Caco-2 (cell line): ENCODE data around the gene ADGRE3. TPM values are rescaled to one million over a fixed set of nuclear protein-coding genes. Genes with fewer than 3 reads are reported as not detected.

Source experiments
- BruUV-seq: library from RNA; stranded (reverse); fragments of 400-500 nt; replicated peaks from 2 replicates; lab custom pipeline; 2021; lab: Mats Ljungman, UMichigan
- CTCF ChIA-PET: fragments of 300-600 bp; sonication (Branson Sonifier 250); formaldehyde crosslinking; loops from one replicate; lab custom pipeline; 2022; ENCODE audit warnings: antibody characterized with exemption; lab: Charles Lee
- POLR2A ChIA-PET: fragments of 300-600 bp; sonication (Branson Sonifier 250); formaldehyde crosslinking; loops from one replicate; lab custom pipeline; 2022; ENCODE audit warnings: antibody characterized with exemption; lab: Charles Lee
- DNase-seq, 2 experiments: peaks; one replicate each; pipeline versions ENCODE4 v3.0.0 to v3.0.0-alpha.2; 2020 to 2022
- H3K27me3 ChIP-seq: replicated peaks from 2 replicates; pipeline ENCODE4 v1.6.0; 2011; ENCODE audit warnings: low read length; ENCODE audit not compliant: control insufficient read depth, insufficient read depth
- H3K36me3 ChIP-seq: 2 replicates; pipeline ENCODE4 v1.5.1; 2011; ENCODE audit warnings: low read length; ENCODE audit not compliant: control insufficient read depth, insufficient read depth
- H3K4me1 ChIP-seq: fragments of 250-450 bp; sonication (Bioruptor Pico); 2 replicates; pipeline ENCODE4 v1.5.1; 2020; ENCODE audit warnings: mild to moderate bottlenecking
- H3K4me3 ChIP-seq: 2 replicates; pipeline ENCODE4 v1.5.1; 2011; ENCODE audit warnings: low read depth, mild to moderate bottlenecking, control low read depth, low read length
- H3K9me3 ChIP-seq: fragments of 250-450 bp; sonication (Bioruptor Pico); 2 replicates; pipeline ENCODE4 v1.5.1; 2020; ENCODE audit warnings: mild to moderate bottlenecking, moderate library complexity
- H3K27ac Mint-ChIP-seq: one replicate; pipeline ENCODE4 v1.8.0; 2022; ENCODE audit warnings: mixed read lengths; ENCODE audit not compliant: unreplicated experiment
- H3K27me3 Mint-ChIP-seq: one replicate; pipeline ENCODE4 v1.8.0; 2022; ENCODE audit warnings: mixed read lengths; ENCODE audit not compliant: insufficient read depth, unreplicated experiment
- H3K36me3 Mint-ChIP-seq: one replicate; pipeline ENCODE4 v1.8.0; 2022; ENCODE audit warnings: mild to moderate bottlenecking, mixed read lengths; ENCODE audit not compliant: insufficient read depth, unreplicated experiment
- H3K4me1 Mint-ChIP-seq: one replicate; pipeline ENCODE4 v1.8.0; 2022; ENCODE audit warnings: low read depth, mixed read lengths; ENCODE audit not compliant: unreplicated experiment
- H3K4me3 Mint-ChIP-seq: one replicate; pipeline ENCODE4 v1.8.0; 2022; ENCODE audit warnings: mild to moderate bottlenecking, moderate library complexity, mixed read lengths; ENCODE audit not compliant: unreplicated experiment
- H3K9me3 Mint-ChIP-seq: one replicate; pipeline ENCODE4 v1.8.0; 2022; ENCODE audit warnings: mixed read lengths; ENCODE audit not compliant: unreplicated experiment
- CTCF ChIP-seq, 2 experiments: fragments of 200-600 bp in 1 of 2; IDR thresholded peaks; 1 replicate in 1 of 2; 2 replicates in 1 of 2; pipeline versions ENCODE4 v1.5.1 to v1.8.0; 2011 to 2022; ENCODE audit warnings: antibody characterized with exemption in 1 of 2, control low read depth in 1 of 2, inconsistent platforms in 1 of 2, low read depth in 1 of 2, low read length in 1 of 2, mild to moderate bottlenecking in 1 of 2, moderate library complexity in 1 of 2; ENCODE audit not compliant: insufficient read depth in 1 of 2, severe bottlenecking in 1 of 2, unreplicated experiment in 1 of 2
- intact Hi-C: fragments of 100-400 bp; cut with micrococcal nuclease; formaldehyde crosslinking; loops from one replicate; pipeline ENCODE4 v1.10.0; 2022; ENCODE audit not compliant: unreplicated experiment
- total RNA-seq: library from RNA; stranded (reverse); gene quantifications from 2 replicates; pipeline ENCODE4 v1.2.3, GENCODE V29; 2022

The ADGRE3 gene
- total RNA-seq, 1 experiment from 2014 or later = not detected

DNA sequence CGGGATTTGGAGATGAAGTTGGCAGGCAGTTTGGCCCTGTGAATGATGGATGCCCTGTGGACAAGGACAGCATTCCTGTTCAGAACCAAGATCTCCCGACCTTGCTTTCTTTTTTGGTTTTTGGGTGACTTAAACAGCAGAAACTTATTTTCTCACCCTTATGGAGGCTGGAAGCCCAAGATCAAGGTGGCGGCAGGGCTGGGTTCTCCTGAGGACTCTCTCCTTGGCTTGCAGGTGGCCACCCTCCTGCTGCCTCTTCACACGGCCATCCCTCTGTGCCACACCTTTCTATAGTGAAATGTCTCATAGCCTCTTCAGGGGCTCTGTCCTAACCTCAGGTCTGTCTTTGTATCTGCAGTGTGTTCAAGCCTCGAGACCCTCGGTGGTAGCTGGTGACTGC is 29.2 kb upstream of the ADGRE3 start:
- no peak for DNase-seq
- POLR2A ChIA-PET = no interaction called here
- CTCF ChIA-PET = no interaction called here

DNA sequence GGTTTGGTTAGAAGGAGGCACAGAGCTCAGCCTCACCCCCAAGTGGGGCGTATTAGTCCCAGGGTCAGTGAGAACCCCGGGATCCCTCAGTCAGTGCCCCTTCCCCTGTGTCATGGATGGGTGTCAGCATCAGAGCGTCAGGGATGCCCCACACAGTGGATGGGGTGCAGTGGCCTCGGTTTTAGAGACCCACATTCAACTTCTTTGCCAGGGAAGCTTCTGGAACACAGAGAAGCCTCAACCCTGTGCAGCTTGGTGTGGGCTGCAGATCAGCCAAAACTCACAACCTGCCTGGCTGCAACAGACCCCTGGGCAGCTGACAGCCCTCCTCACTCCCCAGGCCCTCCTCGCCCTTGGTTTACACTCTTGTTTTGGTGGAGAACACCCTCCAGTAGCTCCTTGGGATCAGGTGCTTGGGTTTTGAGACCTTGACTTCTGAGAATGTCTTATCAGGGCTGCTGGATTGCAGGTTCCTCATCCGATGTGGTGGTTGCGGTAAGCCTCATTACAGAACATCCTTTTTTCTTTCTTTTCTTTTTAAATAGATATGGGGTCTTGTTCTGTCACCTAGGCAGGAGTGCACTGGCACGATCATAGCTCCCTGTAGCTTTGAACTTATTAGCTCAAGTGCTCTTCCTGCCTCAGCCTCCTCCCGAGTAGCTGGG is 26.2 kb upstream of the ADGRE3 start:
- no peaks in the 10 kb centered on the region for H3K27me3 ChIP-seq
- no peaks in the 10 kb centered on the region for H3K36me3 ChIP-seq
- peaks cover 2% of the 10 kb centered on the region for H3K36me3 Mint-ChIP-seq
- no peaks in the 10 kb centered on the region for H3K9me3 Mint-ChIP-seq
- intact Hi-C loops = no loop called here
- H3K9me3 ChIP-seq = no peaks in the 10 kb centered on the region
- CTCF ChIA-PET = no interaction called here
- H3K4me1 ChIP-seq = no peaks in the 10 kb centered on the region
- H3K4me3 ChIP-seq = no peak overlapping the region
- H3K4me1 Mint-ChIP-seq = no peaks in the 10 kb centered on the region
- no peak overlapping the region for H3K4me3 Mint-ChIP-seq
- no TSS peak for BruUV-seq
- H3K27ac Mint-ChIP-seq = no peak overlapping the region
- no peaks in the 10 kb centered on the region for H3K27me3 Mint-ChIP-seq
- no peak for TF ChIP-seq CTCF (IDR thresholded peaks at IDR 0.05; ENCODE audit: insufficient read depth in 1 of 2, low read depth in 1 of 2, low read length in 1 of 2, severe bottlenecking in 1 of 2, unreplicated experiment in 1 of 2)
- DNase-seq = no peak
- POLR2A ChIA-PET = no interaction called here

More for the DNA sequence above, 29.2 kb upstream of the ADGRE3 start:
- Histone ChIP-seq H3K9me3 (no peaks in the 10 kb centered on the region), H3K36me3 (no peaks in the 10 kb centered on the region), H3K27me3 (no peaks in the 10 kb centered on the region), H3K4me1 (no peaks in the 10 kb centered on the region), H3K4me3 (no peak overlapping the region)
- Mint-ChIP-seq H3K4me3 (no peak overlapping the region), H3K36me3 (peaks cover 5% of the 10 kb centered on the region), H3K27ac (no peak overlapping the region), H3K4me1 (no peaks in the 10 kb centered on the region), H3K9me3 (no peaks in the 10 kb centered on the region), H3K27me3 (no peaks in the 10 kb centered on the region)
- TF ChIP-seq CTCF (IDR thresholded peaks at IDR 0.05; ENCODE audit: insufficient read depth in 1 of 2, low read depth in 1 of 2, low read length in 1 of 2, severe bottlenecking in 1 of 2, unreplicated experiment in 1 of 2) = no peak
- BruUV-seq = no TSS peak
- intact Hi-C loops = no loop called here

DNA sequence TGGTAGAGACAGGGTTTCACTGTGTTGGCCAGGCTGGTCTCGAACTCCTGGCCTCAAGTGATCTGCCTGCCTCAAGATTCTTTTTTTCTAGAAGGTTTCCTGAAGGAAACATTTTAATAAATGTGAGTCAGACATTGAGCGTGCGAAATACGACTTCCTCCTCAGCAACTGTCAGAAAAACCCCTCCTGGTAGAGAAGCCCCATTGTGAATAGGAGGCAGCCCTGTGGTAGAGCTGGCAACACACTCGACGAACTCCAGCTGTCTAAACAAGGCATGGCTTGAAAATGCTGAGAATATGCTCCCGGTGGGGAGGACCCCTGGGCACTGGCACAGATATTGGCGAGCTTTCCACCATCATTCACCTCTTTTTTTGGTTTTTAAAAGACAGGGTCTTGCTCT is 25.0 kb upstream of the ADGRE3 start:
- no peaks in the 10 kb centered on the region for H3K36me3 ChIP-seq
- ChIA-PET POLR2A (no interaction called here), CTCF (no interaction called here)
- H3K9me3 ChIP-seq = no peaks in the 10 kb centered on the region
- no peaks in the 10 kb centered on the region for H3K27me3 Mint-ChIP-seq
- no peaks in the 10 kb centered on the region for H3K9me3 Mint-ChIP-seq
- no peak for DNase-seq
- no peak overlapping the region for H3K27ac Mint-ChIP-seq
- H3K4me3 ChIP-seq = no peak overlapping the region
- no peaks in the 10 kb centered on the region for H3K27me3 ChIP-seq
- H3K36me3 Mint-ChIP-seq = no peaks in the 10 kb centered on the region
- BruUV-seq = no TSS peak
- intact Hi-C loops = no loop called here
- no peaks in the 10 kb centered on the region for H3K4me1 ChIP-seq
- no peak for TF ChIP-seq CTCF (IDR thresholded peaks at IDR 0.05; ENCODE audit: insufficient read depth in 1 of 2, low read depth in 1 of 2, low read length in 1 of 2, severe bottlenecking in 1 of 2, unreplicated experiment in 1 of 2)
- no peaks in the 10 kb centered on the region for H3K4me1 Mint-ChIP-seq
- H3K4me3 Mint-ChIP-seq = no peak overlapping the region
